ENCODE measurements around the gene KLF11. TPM values are rescaled to one million over a fixed set of nuclear protein-coding genes. Genes with fewer than 3 reads are reported as not detected.
"Not testable (repeated sequence)": the region's sequence is repeated elsewhere in the genome, so short reads cannot be mapped to it uniquely, and the experiment has no call there.

Gene KLF11
- total and polyA plus RNA-seq, 4 experiments from 2014 or later = 7.0 to 9.8 (median 7.9) TPM

GRCh38 chr2:10014418-10015190 is 28.7 kb upstream of the KLF11 start:
- Histone ChIP-seq H3K27me3 (ENCODE audit: insufficient read depth, low read length) (no peaks in the 10 kb centered on the region), H3K4me3 (ENCODE audit: low read length in 2 of 2) (no peak overlapping the region), H3K9me3 (ENCODE audit: control insufficient read depth in 1 of 2, low read length in 2 of 2) (no peaks in the 10 kb centered on the region), H3K4me1 (ENCODE audit: insufficient read depth, low read length) (no peaks in the 10 kb centered on the region), H3K36me3 (ENCODE audit: insufficient read depth, low read length) (no peaks in the 10 kb centered on the region), H3K27ac (ENCODE audit: low read depth, low read length) (no peak overlapping the region)
- Mint-ChIP-seq H3K4me3 (no peak overlapping the region), H3K9me3 (peaks cover 0 to 13% (median 4%) of the 10 kb centered on the region in 8 donors), H3K27ac (no peak overlapping the region), H3K27me3 (peaks cover 0 to 2% of the 10 kb centered on the region in 2 donors), H3K36me3 (peaks cover 0 to 2% of the 10 kb centered on the region in 2 donors), H3K4me1 (peaks cover 0 to 1% (median 0%) of the 10 kb centered on the region in 4 donors)
- intact Hi-C loops (cut with micrococcal nuclease) = no loop called here
- POLR2A ChIA-PET (ENCODE audit: partially characterized antibody) = no interaction called here
- DNase-seq = no peak
- CTCF ChIA-PET (ENCODE audit: partially characterized antibody) = no interaction called here

GRCh38 chr2:10015376-10015989 is 27.9 kb upstream of the KLF11 start:
- H3K4me1 ChIP-seq (ENCODE audit: insufficient read depth, low read length); H3K36me3 ChIP-seq (ENCODE audit: insufficient read depth, low read length); POLR2A ChIA-PET (ENCODE audit: partially characterized antibody); H3K27ac ChIP-seq (ENCODE audit: low read depth, low read length); DNase-seq; H3K27me3 Mint-ChIP-seq; H3K27me3 ChIP-seq (ENCODE audit: insufficient read depth, low read length); H3K36me3 Mint-ChIP-seq; H3K4me3 ChIP-seq (ENCODE audit: low read length in 2 of 2); H3K27ac Mint-ChIP-seq; H3K9me3 ChIP-seq (ENCODE audit: control insufficient read depth in 1 of 2, low read length in 2 of 2); H3K4me1 Mint-ChIP-seq; intact Hi-C loops (cut with micrococcal nuclease); CTCF ChIA-PET (ENCODE audit: partially characterized antibody); H3K4me3 Mint-ChIP-seq: not testable (repeated sequence)
- peaks cover 0 to 13% (median 4%) of the 10 kb centered on the region in 8 donors for H3K9me3 Mint-ChIP-seq

GRCh38 chr2:10016001-10016801 is 27.1 kb upstream of the KLF11 start:
- no peaks in the 10 kb centered on the region for H3K4me1 ChIP-seq (ENCODE audit: insufficient read depth, low read length)
- H3K27ac ChIP-seq (ENCODE audit: low read depth, low read length) = no peak overlapping the region
- peaks cover 0 to 1% (median 0%) of the 10 kb centered on the region in 4 donors for H3K4me1 Mint-ChIP-seq
- DNase-seq = no peak
- ChIA-PET POLR2A (ENCODE audit: partially characterized antibody) (no interaction called here), CTCF (ENCODE audit: partially characterized antibody) (interaction anchor here (0.9 kb wide), 1 partner anchor 12 kb away, joined by 4 read pairs; no protein-coding TSS in a partner anchor)
- peaks cover 0 to 2% of the 10 kb centered on the region in 2 donors for H3K27me3 Mint-ChIP-seq
- intact Hi-C loops (cut with micrococcal nuclease) = no loop called here
- H3K36me3 ChIP-seq (ENCODE audit: insufficient read depth, low read length) = no peaks in the 10 kb centered on the region
- H3K9me3 ChIP-seq (ENCODE audit: control insufficient read depth in 1 of 2, low read length in 2 of 2) = no peaks in the 10 kb centered on the region
- no peak overlapping the region for H3K4me3 Mint-ChIP-seq
- no peak overlapping the region for H3K4me3 ChIP-seq (ENCODE audit: low read length in 2 of 2)
- H3K27me3 ChIP-seq (ENCODE audit: insufficient read depth, low read length) = no peaks in the 10 kb centered on the region
- no peak overlapping the region for H3K27ac Mint-ChIP-seq
- H3K9me3 Mint-ChIP-seq = peaks cover 0 to 13% (median 4%) of the 10 kb centered on the region in 8 donors
- H3K36me3 Mint-ChIP-seq = peaks cover 0 to 2% of the 10 kb centered on the region in 2 donors

GRCh38 chr2:10016802-10017258 is 26.5 kb upstream of the KLF11 start:
- H3K4me1 Mint-ChIP-seq = peaks cover 0 to 1% (median 0%) of the 10 kb centered on the region in 4 donors
- DNase-seq = no peak
- no peaks in the 10 kb centered on the region for H3K36me3 ChIP-seq (ENCODE audit: insufficient read depth, low read length)
- peaks cover 0 to 2% of the 10 kb centered on the region in 2 donors for H3K27me3 Mint-ChIP-seq
- ChIA-PET POLR2A (ENCODE audit: partially characterized antibody) (no interaction called here), CTCF (ENCODE audit: partially characterized antibody) (interaction anchor here (0.9 kb wide), 1 partner anchor 11 kb away, joined by 4 read pairs; no protein-coding TSS in a partner anchor)
- no peak overlapping the region for H3K4me3 ChIP-seq (ENCODE audit: low read length in 2 of 2)
- H3K9me3 ChIP-seq (ENCODE audit: control insufficient read depth in 1 of 2, low read length in 2 of 2) = no peaks in the 10 kb centered on the region
- H3K4me3 Mint-ChIP-seq = no peak overlapping the region
- H3K4me1 ChIP-seq (ENCODE audit: insufficient read depth, low read length) = no peaks in the 10 kb centered on the region
- H3K36me3 Mint-ChIP-seq = peaks cover 0 to 2% of the 10 kb centered on the region in 2 donors
- H3K27ac Mint-ChIP-seq = no peak overlapping the region
- peaks cover 0 to 13% (median 4%) of the 10 kb centered on the region in 8 donors for H3K9me3 Mint-ChIP-seq
- intact Hi-C loops (cut with micrococcal nuclease) = no loop called here
- no peaks in the 10 kb centered on the region for H3K27me3 ChIP-seq (ENCODE audit: insufficient read depth, low read length)
- H3K27ac ChIP-seq (ENCODE audit: low read depth, low read length) = no peak overlapping the region

- Histone ChIP-seq H3K9me3 (ENCODE audit: control insufficient read depth in 1 of 2, low read length in 2 of 2) (no peaks in the 10 kb centered on the region), H3K4me1 (ENCODE audit: insufficient read depth, low read length) (no peaks in the 10 kb centered on the region), H3K4me3 (ENCODE audit: low read length in 2 of 2) (no peak overlapping the region), H3K27me3 (ENCODE audit: insufficient read depth, low read length) (no peaks in the 10 kb centered on the region), H3K27ac (ENCODE audit: low read depth, low read length) (no peak overlapping the region), H3K36me3 (ENCODE audit: insufficient read depth, low read length) (no peaks in the 10 kb centered on the region)
- peaks cover 0 to 1% (median 0%) of the 10 kb centered on the region in 4 donors for H3K4me1 Mint-ChIP-seq
- peak overlapping the region in 1 of 7 donors; percentile 20 for H3K27ac Mint-ChIP-seq
- ChIA-PET CTCF (ENCODE audit: partially characterized antibody) (interaction anchor here (0.9 kb wide), 1 partner anchor 10 kb away, joined by 4 read pairs; no protein-coding TSS in a partner anchor), POLR2A (ENCODE audit: partially characterized antibody) (no interaction called here)
- no peak overlapping the region for H3K4me3 Mint-ChIP-seq
- no peak for DNase-seq
- H3K9me3 Mint-ChIP-seq = peaks cover 0 to 13% (median 4%) of the 10 kb centered on the region in 8 donors
- H3K27me3 Mint-ChIP-seq = peaks cover 0 to 2% of the 10 kb centered on the region in 2 donors
- intact Hi-C loops (cut with micrococcal nuclease) = no loop called here
- H3K36me3 Mint-ChIP-seq = peaks cover 0 to 2% of the 10 kb centered on the region in 2 donors
These were observed 25.9 kb upstream of the KLF11 start for GRCh38 chr2:10017313-10017941.

- H3K27me3 Mint-ChIP-seq = peaks cover 0 to 2% of the 10 kb centered on the region in 2 donors
- Histone ChIP-seq H3K27ac (ENCODE audit: low read depth, low read length) (no peak overlapping the region), H3K4me1 (ENCODE audit: insufficient read depth, low read length) (no peaks in the 10 kb centered on the region), H3K27me3 (ENCODE audit: insufficient read depth, low read length) (no peaks in the 10 kb centered on the region), H3K36me3 (ENCODE audit: insufficient read depth, low read length) (no peaks in the 10 kb centered on the region), H3K9me3 (ENCODE audit: control insufficient read depth in 1 of 2, low read length in 2 of 2) (no peaks in the 10 kb centered on the region), H3K4me3 (ENCODE audit: low read length in 2 of 2) (no peak overlapping the region)
- H3K4me3 Mint-ChIP-seq = no peak overlapping the region
- H3K4me1 Mint-ChIP-seq = peaks cover 0 to 3% (median 0%) of the 10 kb centered on the region in 4 donors
- DNase-seq = no peak
- H3K27ac Mint-ChIP-seq = no peak overlapping the region
- intact Hi-C loops (cut with micrococcal nuclease) = no loop called here
- POLR2A ChIA-PET (ENCODE audit: partially characterized antibody) = no interaction called here
- peaks cover 0 to 2% of the 10 kb centered on the region in 2 donors for H3K36me3 Mint-ChIP-seq
- H3K9me3 Mint-ChIP-seq = peaks cover 0 to 13% (median 4%) of the 10 kb centered on the region in 8 donors
- CTCF ChIA-PET (ENCODE audit: partially characterized antibody) = interaction anchor here (1.6 to 2.0 kb wide), 2 partner anchors 9 to 35 kb away, joined by 3 to 7 read pairs; no protein-coding TSS in a partner anchor
These were observed 24.2 kb upstream of the KLF11 start for GRCh38 chr2:10019174-10019573.
